GM12892 (cell line): ENCODE results near the gene ANKRD33.

Experiments
- POLR2A ChIP-seq: IDR thresholded peaks from 2 replicates; pipeline ENCODE4 v1.6.1; 2011; ENCODE audit warnings: low read depth, low read length, control low read depth
- POLR2AphosphoS5 ChIP-seq: IDR thresholded peaks from 2 replicates; pipeline ENCODE4 v1.6.1; 2011; ENCODE audit warnings: low read depth, low read length, control low read depth

GRCh38 chr12:51866324-51866723, 21.6 kb upstream of the ANKRD33 start:
- TF ChIP-seq POLR2A, result no peak
- no peak for TF ChIP-seq POLR2AphosphoS5
